Smooth muscle cell of the brain vasculature (primary cell): ENCODE data around the gene MAPK9.

Source experiments
- DNase-seq: peaks from one replicate; pipeline ENCODE4 v3.0.0-alpha.2; 2012; ENCODE audit warnings: low read depth, low spot score

MAPK9 gene

DNA sequence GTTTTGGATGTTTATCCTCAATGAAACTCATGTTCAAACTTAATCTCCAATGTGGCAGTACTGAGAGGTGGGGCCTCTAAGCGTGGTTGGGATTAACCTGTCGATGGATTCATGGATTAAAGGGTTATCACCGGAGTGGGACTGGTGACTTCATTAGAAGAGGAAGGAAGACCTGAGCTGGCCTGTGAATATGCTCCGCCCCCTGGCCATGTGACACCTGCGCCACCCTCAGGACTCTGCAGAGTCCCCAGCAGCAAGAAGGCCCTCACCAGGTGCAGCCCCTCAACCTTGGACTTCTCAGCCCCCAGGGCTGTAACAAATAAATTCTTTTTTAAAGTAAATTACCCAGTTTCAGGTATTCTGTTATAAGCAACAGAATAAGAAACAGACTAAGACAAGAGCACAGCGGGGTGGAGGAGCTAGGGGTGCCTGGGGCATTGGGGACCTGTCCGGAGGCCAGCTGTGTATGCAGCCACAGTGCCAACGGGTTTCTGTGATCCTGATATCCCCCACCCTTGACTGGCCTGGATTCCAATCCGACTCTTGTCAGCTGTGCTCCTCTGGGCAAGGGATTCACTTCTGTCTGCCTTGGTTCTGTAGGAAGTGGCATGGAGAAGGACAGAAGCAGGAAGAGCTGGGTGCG, 3.2 kb upstream of the MAPK9 start:
- no peak for DNase-seq

DNA sequence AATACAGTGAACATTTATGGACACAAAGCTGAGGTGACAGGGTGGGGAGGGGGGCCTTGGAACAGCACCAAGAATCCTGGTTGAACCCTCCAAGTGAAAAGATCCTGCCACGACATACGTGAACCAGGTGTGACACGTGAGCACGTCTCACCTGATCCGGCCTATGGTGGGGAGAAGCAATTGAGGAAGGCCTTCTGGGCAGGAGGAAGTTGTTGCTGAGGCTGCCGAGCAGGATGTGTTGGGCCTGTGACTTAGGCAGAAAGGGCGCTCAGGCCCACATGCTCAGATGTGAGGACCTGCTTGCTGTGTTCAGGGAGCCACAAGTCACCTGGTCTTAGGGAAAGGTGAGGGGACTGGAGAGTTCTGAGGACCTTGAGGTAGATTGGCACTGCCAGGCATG, 2.5 kb upstream of the MAPK9 start:
- DNase-seq = no peak

DNA sequence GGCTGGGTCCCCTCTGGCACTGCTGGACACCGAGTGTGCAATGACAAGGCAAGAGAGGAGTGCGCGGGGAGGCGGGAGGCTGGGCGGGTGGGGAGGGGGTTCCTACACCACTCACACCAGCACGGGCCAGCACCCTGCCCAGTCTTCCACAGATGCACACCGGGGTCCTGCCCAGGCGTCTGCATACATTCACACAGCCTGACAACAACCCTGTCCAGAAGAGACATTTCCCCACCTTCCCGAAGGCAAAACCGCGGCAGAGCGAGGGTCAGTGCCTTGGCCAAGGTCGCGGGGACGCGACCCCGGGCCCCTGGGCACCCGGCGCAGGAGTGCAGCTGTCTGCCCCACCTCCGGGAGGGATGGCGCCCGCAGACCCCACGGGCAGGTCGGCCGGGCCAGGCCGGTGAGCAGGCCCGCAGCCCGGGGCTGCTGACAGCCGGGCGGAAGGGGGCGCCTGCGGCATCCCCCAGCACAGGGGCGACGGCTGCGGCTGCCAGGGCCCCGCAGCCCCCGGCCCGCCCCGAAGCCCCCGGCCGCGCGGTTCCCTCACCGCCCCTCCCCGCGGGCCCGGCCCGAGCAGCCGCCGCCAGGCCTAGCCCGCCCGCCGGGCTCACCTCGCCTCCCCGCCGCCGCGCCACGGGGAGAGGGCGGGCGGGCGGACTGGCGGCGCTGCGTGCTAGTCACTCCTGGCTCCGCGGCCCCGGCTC, 496 bp downstream of the MAPK9 start:
- no peak for DNase-seq

DNA sequence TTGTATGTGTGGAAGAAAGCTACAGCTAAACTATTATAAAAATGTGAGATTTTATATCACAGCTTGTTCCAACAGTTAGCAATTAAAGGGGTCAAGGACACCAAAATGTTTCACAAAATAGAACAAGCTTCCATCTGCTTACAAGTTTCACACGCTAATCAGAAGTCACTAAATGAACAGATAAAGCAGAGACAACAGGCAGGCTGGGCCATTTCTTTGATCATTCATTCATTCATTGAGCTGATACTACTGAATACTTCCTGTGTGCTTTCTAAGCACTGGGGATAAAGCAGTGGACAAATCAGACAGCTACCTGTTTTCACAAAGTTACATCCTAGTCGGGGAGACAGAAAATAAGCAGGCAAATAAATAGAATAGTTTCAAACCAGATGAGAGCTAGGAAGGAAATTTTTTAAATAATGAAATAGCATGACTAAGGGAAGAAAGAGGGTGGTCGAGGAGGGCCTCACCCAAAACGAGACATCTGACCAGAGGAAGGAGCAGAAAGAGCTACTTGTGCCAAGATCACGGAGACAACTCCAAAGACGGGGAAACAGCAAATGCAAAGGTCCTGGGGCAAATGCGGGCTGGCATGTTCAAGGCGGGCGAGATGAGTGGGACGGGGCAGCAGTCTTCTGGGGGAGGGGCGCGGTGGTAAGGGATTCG, 1.2 kb downstream of the MAPK9 start:
- DNase-seq = no peak

DNA sequence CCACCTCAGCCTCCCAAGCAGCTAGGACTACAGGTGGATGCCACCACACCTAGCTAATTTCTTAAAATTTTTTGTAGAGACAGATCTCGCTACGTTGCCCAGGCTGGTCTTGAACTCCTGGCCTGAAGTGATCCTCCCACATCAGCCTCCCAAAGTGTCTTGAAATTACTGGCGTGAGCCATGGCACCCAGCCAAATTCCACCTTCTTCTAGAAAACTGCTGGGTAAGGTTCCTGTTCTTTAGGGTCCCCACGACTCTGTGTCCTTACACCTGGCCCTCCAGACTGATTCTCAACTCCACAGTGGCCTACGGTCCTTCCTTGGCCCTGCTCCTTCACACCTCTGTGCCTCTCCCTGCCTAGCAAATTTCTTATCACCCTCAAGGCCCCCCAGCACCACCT, 1.9 kb downstream of the MAPK9 start:
- DNase-seq = no peak

DNA sequence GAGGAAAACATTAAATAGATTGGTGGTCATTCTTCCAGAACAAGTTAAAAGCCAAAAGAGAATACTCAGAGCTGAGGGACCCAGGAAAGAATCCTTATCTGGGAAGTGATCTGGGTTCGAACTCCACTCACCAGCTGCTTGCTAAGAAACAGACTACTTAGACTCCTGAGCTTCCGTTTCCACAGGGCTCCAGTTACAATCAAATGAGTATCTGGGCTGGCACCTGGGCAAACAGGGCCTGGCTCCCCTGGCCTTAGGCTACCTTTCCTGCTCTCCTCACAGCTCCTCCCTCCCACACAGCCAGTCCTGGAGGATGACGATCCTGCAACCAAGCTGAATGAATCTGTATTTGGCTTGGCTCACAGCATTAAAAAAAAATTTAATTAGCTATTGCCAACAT, 2.5 kb downstream of the MAPK9 start:
- DNase-seq = no peak

DNA sequence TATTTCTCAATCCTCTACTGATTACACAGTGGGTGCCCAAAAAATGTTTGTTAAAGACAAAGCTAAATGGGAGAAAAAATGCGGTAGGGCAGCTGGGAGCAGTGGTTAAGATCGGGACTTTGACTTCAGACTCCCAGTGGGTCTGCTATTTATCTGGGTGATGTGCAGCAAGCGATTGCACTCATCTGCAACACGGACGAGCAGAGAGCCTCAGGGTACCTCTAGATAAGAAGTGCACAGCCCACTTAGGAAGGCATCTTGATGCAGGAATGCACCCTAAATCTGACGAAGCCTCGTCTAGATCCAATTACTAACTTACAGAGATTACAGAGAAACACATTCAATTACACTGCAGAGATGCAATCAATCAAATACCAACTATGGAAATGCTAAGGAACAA, 4.0 kb downstream of the MAPK9 start:
- no peak for DNase-seq

DNA sequence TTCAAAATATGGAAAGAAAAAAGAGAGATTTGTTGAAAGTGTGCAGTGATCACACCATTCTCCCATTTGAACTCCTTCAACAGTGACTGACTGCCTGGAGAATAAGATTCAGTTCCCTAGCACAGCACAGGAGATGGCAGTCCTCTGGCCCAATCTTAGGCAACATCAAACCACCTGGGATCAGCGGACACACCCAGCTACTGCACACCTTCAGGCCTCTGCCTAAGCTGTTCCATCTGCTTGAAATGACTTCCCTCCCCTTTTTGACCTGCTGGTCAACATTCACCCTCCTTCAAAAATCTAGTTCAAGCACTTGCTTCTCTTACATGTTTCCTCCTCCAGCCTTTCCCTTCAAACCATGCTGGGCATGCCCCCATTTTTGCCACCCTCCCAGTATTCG, 4.5 kb downstream of the MAPK9 start:
- no peak for DNase-seq

DNA sequence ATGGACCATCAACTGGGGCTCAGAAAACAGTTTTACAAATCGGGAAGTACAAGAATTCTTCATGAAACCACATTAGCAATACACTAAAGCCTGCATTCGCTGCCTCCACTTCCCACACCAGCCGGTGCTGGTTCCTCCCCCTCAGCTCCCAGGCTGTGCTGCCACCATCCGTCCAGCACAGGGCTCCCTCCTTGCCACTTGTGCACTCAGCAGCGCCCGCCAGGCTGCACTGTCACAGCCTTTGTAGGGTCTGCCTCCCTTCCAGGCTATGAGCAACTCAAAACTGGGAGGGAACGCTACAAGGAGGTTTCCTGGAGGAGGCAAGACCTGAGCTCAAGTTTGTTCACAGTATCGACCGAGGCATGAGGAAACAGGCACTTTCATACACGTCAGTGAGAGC, 7.7 kb downstream of the MAPK9 start:
- no peak for DNase-seq

DNA sequence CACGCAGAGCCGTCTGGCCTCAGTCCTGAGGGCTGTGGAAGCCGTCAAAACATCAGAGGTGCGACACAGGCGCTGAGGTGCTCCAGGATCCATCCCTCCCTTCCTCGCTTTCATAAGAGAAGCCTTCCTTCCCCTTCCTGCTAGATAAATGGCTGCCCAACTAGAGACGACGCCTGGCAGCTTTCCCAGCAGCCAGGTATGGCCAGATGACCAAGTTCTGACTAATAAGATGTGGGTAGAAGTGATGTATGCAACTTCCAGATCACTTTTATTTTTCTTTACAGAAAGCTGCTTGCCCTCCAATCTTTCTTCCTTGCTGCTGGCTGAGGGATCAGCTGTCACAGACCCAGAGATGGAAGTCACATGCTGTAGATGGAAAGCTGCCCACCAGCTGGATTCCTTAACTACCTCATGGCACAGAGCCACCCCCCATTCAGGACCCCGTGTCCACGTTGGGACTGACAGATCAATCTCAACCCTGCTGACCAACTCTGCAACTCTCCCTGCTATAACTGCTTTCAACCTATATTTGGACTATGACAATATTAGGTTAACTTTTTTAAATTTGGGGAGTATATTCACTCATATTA, 8.8 kb downstream of the MAPK9 start:
- DNase-seq = no peak

DNA sequence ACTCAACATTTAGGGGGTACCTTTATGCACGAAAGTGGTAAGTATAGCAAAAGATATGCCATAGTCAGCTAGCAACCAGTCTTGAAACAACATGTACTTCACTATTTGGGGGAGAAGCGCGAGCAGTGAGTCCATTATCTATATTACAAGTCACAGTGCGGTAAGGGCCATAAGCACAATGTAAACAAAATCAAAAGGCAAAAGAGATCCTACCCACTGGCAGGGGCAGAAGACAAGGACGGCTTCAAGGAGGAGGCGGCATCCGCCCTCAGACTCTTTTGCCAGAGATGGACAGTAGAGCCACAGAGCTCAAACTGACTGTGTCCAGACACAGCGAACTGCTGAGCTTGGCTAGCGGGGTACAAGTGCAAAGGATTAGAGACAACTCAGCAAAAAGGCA, 9.6 kb downstream of the MAPK9 start:
- no peak for DNase-seq

DNA sequence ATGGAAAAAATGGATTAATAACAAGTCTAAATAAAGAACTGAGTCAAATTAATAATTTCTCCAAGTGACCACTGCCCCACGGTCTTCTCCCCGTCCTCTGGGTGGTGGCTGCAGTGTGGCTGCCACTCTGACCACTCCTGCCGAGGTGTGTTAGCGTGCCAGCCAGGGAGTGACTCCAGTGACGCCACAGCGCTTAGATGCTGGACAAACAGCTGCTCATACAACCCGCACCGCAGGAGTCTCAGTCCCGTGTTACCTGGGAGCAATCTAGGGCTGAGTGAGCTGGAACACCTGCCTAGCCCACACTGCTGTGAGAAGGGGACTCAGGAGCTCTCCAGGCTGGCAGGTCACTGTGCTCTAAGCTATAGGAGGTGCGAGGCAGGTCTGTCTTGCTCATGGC, 10.2 kb downstream of the MAPK9 start:
- DNase-seq = no peak

DNA sequence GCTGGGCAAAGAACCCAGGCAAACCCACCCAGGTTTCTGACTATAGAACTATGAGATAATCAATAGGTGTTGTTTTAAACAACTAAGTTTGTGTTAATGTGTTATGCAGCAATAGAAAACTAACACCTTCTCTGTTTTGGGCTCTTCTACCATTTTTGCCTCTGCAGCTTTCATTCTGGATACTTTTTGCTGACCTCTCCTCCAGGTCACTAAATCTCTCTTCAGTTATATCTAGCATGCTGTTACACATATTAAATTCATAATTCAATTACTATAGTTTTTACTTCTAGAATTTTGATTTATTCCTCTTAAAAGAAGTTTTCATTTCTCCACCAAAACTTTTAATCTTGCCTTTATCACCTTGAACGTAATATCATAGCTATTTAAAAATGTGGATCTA, 17.2 kb downstream of the MAPK9 start:
- no peak for DNase-seq

DNA sequence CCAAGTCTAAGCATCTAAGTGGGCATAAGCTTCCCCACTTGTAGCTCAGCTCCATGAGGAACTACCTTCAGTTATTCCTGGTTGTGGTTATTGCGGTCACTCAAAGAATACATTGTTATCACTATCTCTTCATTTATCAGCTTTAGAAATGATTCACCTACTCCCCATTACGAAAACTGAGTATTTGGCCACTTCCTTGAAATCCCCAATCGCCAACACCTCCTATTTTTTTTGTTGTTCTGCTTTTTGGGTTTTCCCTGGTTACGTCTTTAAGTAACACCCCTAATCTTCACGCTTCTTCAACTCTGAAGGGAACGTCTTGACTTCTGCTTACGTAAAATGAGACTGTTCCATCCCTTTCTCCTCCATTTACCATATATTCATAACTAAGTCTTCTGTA, 20.7 kb downstream of the MAPK9 start:
- no peak for DNase-seq

DNA sequence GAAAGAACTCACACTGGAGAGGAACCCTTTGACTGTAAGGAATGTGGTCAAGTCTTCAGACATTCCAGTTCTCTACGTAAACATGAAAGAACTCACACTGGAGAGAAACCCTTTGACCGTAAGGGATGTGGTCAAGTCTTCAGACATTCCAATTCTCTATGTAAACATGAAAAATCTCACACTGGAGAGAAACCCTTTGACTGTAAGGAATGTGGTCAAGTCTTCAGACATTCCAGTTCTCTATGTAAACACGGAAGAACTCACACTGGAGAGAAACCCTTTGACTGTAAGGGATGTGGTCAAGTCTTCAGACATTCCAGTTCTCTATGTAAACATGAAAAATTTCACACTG, 32.6 kb downstream of the MAPK9 start:
- no peak for DNase-seq

DNA sequence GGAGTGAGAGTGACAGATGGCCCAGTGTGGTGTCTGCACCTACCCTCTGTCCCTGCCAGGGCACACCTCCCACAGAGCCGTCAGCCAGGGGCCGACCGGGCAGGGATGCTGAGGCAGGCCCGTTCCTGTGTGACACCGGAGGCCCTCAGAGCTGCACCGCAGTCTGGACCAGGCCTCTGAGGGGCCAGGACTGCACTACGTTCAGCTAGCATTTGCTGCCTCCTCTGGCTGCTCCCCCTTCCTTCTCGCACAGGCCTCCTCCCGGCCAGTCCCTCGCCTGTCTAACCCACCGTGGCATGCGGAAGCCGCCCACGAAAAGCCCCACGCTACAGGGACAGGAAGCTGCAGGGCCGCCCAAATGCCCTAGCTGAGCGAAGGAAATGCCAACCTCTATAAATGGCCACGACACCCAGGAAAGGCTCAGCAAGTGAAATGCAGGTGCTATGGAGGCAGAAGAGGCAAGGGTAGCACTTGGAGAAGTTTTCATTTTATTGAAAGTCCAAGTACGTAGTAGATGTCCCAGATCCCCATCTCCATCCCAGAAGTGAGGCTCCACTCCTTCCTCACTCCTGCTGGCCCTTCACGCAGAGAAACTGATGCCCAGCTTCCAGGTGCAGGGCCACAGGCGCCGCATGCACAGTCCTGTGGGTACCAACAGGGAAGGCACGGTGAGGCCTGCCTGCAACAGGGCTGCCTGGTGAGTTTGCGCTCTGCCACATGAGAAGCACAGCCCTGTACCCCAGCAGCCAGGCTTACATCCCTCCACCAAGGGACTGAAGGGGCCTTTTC, 38.7 kb downstream of the MAPK9 start:
- no peak for DNase-seq

DNA sequence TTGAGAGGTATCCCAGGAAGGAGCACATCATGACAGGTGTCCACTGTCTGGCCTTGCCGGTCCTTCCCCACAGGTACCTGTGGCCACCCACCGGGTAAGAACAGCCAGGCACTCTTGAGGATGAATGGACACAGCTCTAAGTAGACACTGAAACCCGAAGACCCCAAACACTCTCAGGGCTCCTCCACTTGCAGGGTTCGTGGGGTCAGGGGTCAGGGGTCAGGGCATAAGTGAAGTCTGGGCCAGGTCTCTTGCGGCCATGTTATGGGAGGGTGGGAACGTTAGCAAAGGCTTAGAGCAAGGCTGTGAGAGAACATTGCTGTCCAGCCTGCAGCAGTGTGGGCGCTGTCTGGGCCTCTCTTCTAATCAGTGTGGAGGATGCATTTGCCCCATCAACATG, 40.0 kb downstream of the MAPK9 start:
- no peak for DNase-seq

DNA sequence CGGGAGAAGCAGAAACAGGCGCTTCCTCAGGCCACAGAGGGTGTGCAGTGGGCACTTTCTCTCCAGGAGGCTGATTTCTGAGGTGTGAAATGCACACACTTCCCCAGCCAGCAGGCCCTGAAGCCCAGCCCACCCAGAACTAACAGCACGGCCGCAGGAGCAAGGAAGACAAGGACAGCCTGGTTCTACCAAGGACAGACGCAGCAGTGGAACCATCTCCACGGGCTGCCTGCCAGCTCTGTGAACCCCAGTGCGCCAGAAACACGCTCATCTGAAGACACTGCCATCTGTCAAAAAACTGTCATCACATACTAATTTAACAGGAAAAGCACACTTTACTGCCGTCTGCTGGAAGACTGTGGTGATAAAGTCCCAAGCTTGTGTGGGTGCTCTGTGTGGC, 40.7 kb downstream of the MAPK9 start:
- no peak for DNase-seq

DNA sequence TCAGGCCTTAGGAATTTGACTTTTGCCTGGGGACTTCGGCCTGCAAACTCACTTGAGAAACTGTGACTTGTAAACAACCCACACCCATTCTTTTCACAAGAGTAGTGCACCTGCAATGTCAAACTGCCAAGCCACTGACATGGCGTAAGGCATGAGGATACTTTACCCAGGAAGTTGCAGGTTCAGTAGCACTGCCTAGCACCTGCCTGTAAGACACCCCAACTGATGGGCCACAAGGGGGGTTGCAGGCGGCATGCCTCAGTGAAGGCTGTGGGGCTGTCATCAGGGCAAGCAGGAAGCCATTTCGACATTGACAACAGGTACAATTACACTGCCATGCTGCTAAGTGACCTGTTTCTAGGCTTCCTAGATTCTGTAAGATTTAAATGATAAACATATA, 41.6 kb downstream of the MAPK9 start:
- DNase-seq = no peak

DNA sequence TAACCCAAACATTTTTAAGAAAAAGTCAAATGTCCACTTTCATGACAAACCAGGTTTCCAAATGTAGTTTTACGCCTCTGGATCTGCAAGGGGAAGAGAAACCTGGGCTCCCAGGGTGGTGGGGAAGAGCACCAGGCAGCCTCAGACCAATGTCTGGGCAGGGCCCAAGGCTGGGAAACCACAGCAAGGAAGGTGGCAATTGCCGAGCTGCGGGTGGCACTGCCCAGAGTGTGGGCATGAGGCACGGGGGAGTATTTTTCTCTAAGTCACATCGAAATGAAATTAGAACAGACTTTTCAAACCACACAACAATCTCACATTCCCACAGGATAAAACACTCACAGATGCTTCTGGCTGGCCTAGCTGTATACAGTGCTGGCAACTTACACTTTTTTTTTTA, 50.3 kb downstream of the MAPK9 start:
- DNase-seq = no peak

DNA sequence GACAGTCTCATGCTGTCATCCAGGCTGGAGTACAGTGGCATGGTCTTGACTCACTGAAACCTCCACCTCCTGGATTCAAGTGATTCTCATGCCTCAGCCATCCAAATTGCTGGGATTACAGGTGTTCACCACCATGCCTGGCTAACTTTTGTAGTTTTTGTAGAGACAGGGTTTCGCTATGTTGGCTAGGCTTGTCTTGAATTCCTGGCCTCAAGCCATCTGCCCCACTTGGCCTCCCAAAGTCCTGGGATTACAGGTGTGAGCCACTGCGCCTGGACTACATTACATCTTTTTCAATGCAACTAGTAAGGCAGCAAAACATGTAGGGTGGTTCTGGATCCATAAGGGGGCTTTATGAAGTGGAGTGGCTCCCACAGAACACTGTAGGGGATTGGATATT, 53.3 kb downstream of the MAPK9 start:
- DNase-seq = no peak

DNA sequence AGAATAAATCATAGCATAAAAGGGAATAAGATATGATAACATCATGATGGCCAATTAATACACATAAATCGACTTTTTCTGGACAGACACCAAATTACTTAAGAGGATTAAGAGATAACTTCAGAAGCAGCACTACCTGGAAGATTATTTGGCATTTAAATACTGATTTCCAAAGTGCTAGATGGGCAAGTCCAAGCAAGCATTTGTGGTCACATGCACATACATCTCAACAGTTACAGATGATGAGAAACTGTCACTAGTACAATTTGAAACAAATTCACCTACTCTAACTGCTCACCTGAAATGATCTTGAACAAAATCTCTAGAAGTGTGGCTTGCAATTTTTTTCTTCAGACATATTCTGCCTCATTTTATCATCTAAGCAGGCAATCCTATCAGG, 56.0 kb downstream of the MAPK9 start:
- no peak for DNase-seq
